HL-60 (cell line): ENCODE data around the gene CFAP43.

Experiments used
- DNase-seq, 2 experiments: peaks; one replicate each; pipeline ENCODE4 v3.0.0-alpha.2; 2010 to 2020; ENCODE audit warnings: low read depth in 1 of 2, low spot score in 1 of 2
- H3K27ac ChIP-seq: fragments of 250-450 bp; sonication (Bioruptor Pico); replicated peaks from 2 replicates; pipeline ENCODE4 v1.5.1; 2020; ENCODE audit warnings: mild to moderate bottlenecking, moderate library complexity
- H3K27me3 ChIP-seq: fragments of 250-450 bp; sonication (Bioruptor Pico); 2 replicates; pipeline ENCODE4 v1.5.1; 2021; ENCODE audit warnings: mild to moderate bottlenecking, moderate library complexity; ENCODE audit not compliant: insufficient read depth, poor library complexity, severe bottlenecking
- H3K4me3 ChIP-seq: replicated peaks from 2 replicates; pipeline ENCODE4 v1.5.1; 2011; ENCODE audit warnings: mild to moderate bottlenecking, control low read depth, low read length; ENCODE audit not compliant: insufficient read depth
- GABPA ChIP-seq: IDR thresholded peaks from 2 replicates; pipeline ENCODE4 v1.6.1; 2012; ENCODE audit warnings: low read depth
- POLR2AphosphoS5 ChIP-seq: IDR thresholded peaks from 2 replicates; pipeline ENCODE4 v1.6.1; 2012; ENCODE audit warnings: low read depth
- SPI1 ChIP-seq: IDR thresholded peaks from 2 replicates; pipeline ENCODE4 v1.6.1; 2012; ENCODE audit warnings: low read depth, mild to moderate bottlenecking, borderline replicate concordance
- TF ChIP-seq, protein P1 (sequence below): IDR thresholded peaks from 2 replicates; pipeline ENCODE4 v1.6.1; 2012; ENCODE audit warnings: low read depth; ENCODE audit not compliant: insufficient replicate concordance
- TF ChIP-seq, protein P2 (sequence below): IDR thresholded peaks from one replicate; pipeline ENCODE4 v1.5.1; 2011; ENCODE audit warnings: low read length, control low read depth, inconsistent platforms; ENCODE audit not compliant: insufficient read depth

CFAP43 gene

DNA sequence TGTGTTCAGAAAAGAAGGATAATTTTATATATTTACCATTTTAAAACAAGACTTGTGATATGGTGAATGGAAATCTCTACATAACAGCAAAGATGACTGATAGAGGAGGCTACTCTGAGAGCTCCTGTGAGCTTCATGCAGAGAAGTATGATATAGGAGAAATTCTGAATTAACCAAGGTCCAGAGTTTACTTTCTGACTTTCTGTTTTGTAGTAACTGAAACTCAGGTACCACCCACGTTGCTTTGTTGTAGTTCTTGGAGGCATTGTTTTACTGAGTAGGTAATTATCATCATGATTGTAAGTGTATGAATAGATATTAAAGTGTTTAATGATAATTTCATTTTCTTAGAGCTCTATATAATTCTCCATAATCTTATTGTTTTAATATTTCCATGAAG is 128.2 kb downstream of the CFAP43 start:
- Histone ChIP-seq H3K27me3 (no peaks in the 10 kb centered on the region), H3K27ac (no peak overlapping the region), H3K4me3 (no peak overlapping the region)
- no peak for DNase-seq
- TF ChIP-seq SPI1 (no peak), GABPA (no peak), POLR2AphosphoS5 (no peak)
- TF ChIP-seq, protein P1, sequence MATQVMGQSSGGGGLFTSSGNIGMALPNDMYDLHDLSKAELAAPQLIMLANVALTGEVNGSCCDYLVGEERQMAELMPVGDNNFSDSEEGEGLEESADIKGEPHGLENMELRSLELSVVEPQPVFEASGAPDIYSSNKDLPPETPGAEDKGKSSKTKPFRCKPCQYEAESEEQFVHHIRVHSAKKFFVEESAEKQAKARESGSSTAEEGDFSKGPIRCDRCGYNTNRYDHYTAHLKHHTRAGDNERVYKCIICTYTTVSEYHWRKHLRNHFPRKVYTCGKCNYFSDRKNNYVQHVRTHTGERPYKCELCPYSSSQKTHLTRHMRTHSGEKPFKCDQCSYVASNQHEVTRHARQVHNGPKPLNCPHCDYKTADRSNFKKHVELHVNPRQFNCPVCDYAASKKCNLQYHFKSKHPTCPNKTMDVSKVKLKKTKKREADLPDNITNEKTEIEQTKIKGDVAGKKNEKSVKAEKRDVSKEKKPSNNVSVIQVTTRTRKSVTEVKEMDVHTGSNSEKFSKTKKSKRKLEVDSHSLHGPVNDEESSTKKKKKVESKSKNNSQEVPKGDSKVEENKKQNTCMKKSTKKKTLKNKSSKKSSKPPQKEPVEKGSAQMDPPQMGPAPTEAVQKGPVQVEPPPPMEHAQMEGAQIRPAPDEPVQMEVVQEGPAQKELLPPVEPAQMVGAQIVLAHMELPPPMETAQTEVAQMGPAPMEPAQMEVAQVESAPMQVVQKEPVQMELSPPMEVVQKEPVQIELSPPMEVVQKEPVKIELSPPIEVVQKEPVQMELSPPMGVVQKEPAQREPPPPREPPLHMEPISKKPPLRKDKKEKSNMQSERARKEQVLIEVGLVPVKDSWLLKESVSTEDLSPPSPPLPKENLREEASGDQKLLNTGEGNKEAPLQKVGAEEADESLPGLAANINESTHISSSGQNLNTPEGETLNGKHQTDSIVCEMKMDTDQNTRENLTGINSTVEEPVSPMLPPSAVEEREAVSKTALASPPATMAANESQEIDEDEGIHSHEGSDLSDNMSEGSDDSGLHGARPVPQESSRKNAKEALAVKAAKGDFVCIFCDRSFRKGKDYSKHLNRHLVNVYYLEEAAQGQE: no peak
- TF ChIP-seq, protein P2, sequence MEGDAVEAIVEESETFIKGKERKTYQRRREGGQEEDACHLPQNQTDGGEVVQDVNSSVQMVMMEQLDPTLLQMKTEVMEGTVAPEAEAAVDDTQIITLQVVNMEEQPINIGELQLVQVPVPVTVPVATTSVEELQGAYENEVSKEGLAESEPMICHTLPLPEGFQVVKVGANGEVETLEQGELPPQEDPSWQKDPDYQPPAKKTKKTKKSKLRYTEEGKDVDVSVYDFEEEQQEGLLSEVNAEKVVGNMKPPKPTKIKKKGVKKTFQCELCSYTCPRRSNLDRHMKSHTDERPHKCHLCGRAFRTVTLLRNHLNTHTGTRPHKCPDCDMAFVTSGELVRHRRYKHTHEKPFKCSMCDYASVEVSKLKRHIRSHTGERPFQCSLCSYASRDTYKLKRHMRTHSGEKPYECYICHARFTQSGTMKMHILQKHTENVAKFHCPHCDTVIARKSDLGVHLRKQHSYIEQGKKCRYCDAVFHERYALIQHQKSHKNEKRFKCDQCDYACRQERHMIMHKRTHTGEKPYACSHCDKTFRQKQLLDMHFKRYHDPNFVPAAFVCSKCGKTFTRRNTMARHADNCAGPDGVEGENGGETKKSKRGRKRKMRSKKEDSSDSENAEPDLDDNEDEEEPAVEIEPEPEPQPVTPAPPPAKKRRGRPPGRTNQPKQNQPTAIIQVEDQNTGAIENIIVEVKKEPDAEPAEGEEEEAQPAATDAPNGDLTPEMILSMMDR: no peak

DNA sequence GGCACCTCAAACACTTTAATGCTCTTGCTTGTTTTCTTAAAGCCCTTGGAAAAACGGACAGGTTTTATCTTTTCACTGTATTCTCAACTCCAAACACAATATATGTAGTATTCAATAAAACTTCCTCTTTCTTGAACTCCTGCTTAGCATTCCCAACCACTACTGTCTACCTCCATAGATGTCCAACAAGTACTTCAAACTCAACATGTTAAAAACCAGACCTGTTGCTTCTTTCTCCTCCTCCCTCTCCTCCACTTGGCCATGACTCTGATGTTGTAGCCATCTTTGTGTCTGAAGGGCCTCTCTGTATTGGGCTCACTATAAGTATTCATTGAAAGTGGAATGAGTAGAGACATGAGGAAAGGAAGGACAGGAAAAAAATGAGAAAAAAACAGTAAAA is 130.3 kb downstream of the CFAP43 start:
- TF ChIP-seq, protein P2: no peak
- TF ChIP-seq POLR2AphosphoS5: no peak
- TF ChIP-seq, protein P1: no peak
- no peak for TF ChIP-seq GABPA
- no peak for TF ChIP-seq SPI1

DNA sequence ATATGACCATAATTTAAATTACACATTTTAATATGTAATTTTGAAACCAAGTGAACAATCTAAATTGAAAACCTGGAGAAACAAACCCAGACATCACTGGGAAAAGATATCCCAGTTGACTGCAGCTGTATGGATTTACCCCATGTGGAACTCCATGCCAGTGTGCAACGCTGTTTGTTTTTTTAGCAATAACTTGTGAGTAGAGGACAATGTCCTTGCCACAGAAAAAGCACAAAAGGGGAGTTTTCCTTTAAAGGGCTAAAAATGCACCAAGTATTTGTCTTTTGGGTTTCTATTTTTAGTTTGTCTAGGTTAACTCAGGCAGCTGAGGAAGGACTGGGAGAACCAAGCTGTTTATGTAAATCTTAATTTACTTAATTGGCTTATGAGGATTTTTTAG is 131.4 kb downstream of the CFAP43 start:
- TF ChIP-seq SPI1 (no peak), POLR2AphosphoS5 (no peak)
- TF ChIP-seq, protein P2: no peak
- Histone ChIP-seq H3K27me3 (no peaks in the 10 kb centered on the region), H3K4me3 (no peak overlapping the region), H3K27ac (no peak overlapping the region)
- no peak for DNase-seq

More for the DNA sequence above, 130.3 kb downstream of the CFAP43 start:
- DNase-seq: no peak
- Histone ChIP-seq H3K27ac (no peak overlapping the region), H3K27me3 (no peaks in the 10 kb centered on the region), H3K4me3 (no peak overlapping the region)

DNA sequence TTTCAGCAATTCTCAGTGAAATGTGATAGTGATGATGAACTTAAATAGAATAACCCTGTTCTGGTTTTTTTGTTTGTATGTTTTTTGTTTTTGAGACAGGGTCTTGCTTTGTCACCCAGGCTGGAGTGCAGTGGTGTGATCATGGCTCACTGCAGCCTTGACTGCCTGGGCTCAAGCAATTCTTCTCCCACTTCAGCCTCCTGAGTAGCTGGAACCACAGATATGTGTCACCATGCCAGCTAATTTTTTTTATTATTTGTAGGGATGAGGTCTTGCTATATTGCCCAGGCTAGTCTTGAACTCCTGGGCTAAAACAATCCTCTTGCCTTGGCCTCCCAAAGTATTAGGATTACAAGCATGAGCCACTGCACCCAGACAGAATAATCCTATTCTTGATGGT is 132.2 kb downstream of the CFAP43 start:
- Histone ChIP-seq H3K27me3 (no peaks in the 10 kb centered on the region), H3K27ac (no peak overlapping the region), H3K4me3 (no peak overlapping the region)
- DNase-seq: no peak
- TF ChIP-seq POLR2AphosphoS5 (no peak), GABPA (no peak), SPI1 (no peak)
- TF ChIP-seq, protein P1: no peak
- TF ChIP-seq, protein P2: no peak
